Bronchial epithelial cell (primary cell): ENCODE results near the gene RHOC. TPM values are rescaled to one million over a fixed set of nuclear protein-coding genes. Genes with fewer than 3 reads are reported as not detected.

Experiments used
- DNase-seq: peaks from one replicate; pipeline ENCODE4 v3.0.0-alpha.2; 2010; ENCODE audit warnings: low read depth
- FAIRE-seq: peaks from 2 replicates; lab custom pipeline; 2011; peaks lifted over from hg19 to GRCh38; lab: Jason Lieb, UNC
- H3K27me3 ChIP-seq: 2 replicates; pipeline ENCODE4 v1.5.1; 2011; ENCODE audit warnings: low read length; ENCODE audit not compliant: control insufficient read depth, insufficient read depth
- H3K36me3 ChIP-seq: 2 replicates; pipeline ENCODE4 v1.5.1; 2011; ENCODE audit warnings: low read length; ENCODE audit not compliant: control insufficient read depth, insufficient read depth
- H3K4me3 ChIP-seq: 2 replicates; pipeline ENCODE4 v1.5.1; 2011; ENCODE audit warnings: mild to moderate bottlenecking, low read depth, low read length, control low read depth
- total RNA-seq: library from RNA; depleted of rRNA; stranded (reverse); fragments of >200 nt; gene quantifications from 2 replicates; pipeline ENCODE4 v1.2.1, GENCODE V29; 2014
- TF ChIP-seq, protein P1 (sequence below): IDR thresholded peaks from 2 replicates; pipeline ENCODE4 v1.5.1; 2011; ENCODE audit warnings: mild to moderate bottlenecking, moderate library complexity, low read length, control low read depth, inconsistent platforms; ENCODE audit not compliant: insufficient read depth, severe bottlenecking

The RHOC gene
- total RNA-seq, 1 donor from 2014 or later, result 469 TPM

DNA sequence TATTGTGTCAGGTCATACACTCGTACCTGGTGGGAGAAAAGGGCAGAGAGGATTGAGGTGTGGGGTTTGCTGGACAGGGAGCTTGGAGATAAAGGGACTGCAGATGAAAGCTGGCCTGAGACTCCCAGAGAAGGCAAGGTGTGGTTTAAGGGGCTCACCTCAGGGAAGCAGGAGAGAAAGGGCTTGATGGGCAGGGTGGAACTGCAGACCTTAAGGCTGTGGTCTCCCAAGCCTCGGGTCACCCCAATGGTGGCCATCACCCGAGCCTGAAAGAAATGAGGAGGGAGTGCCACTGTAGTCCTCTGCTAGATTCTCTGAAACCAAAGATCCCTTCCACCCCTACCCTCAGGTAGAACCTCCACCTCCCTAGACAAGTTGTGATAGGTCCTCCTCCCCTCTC lies 3.7 kb upstream of the RHOC start:
- FAIRE-seq (no peak), DNase-seq (no peak)
- peaks cover 2% of the 10 kb centered on the region for H3K36me3 ChIP-seq
- TF ChIP-seq, protein P1, sequence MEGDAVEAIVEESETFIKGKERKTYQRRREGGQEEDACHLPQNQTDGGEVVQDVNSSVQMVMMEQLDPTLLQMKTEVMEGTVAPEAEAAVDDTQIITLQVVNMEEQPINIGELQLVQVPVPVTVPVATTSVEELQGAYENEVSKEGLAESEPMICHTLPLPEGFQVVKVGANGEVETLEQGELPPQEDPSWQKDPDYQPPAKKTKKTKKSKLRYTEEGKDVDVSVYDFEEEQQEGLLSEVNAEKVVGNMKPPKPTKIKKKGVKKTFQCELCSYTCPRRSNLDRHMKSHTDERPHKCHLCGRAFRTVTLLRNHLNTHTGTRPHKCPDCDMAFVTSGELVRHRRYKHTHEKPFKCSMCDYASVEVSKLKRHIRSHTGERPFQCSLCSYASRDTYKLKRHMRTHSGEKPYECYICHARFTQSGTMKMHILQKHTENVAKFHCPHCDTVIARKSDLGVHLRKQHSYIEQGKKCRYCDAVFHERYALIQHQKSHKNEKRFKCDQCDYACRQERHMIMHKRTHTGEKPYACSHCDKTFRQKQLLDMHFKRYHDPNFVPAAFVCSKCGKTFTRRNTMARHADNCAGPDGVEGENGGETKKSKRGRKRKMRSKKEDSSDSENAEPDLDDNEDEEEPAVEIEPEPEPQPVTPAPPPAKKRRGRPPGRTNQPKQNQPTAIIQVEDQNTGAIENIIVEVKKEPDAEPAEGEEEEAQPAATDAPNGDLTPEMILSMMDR, result no peak
- H3K4me3 ChIP-seq, result no peak overlapping the region
- no peaks in the 10 kb centered on the region for H3K27me3 ChIP-seq

DNA sequence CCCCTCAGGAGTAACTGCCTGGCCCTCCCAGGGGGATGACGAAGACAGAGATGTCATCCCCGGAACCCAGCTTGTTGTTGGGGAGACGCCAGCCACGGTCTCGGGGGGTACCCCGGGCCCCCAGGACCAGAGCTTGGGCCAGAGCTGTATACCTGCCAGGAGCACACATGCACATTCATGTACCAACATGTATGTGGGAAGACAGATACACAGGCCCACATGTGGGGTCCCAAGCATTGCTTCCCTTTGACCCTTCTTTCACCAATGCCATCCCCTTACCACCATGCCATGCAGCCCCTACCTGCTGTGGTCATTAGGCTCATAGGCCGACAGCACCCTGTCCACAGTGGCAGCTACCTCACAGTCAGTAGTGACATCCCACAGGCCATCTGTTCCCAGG lies 3.2 kb upstream of the RHOC start:
- FAIRE-seq (no peak), DNase-seq (no peak)
- Histone ChIP-seq H3K4me3 (no peak overlapping the region), H3K36me3 (peaks cover 2% of the 10 kb centered on the region), H3K27me3 (no peaks in the 10 kb centered on the region)
- TF ChIP-seq, protein P1, result no peak

DNA sequence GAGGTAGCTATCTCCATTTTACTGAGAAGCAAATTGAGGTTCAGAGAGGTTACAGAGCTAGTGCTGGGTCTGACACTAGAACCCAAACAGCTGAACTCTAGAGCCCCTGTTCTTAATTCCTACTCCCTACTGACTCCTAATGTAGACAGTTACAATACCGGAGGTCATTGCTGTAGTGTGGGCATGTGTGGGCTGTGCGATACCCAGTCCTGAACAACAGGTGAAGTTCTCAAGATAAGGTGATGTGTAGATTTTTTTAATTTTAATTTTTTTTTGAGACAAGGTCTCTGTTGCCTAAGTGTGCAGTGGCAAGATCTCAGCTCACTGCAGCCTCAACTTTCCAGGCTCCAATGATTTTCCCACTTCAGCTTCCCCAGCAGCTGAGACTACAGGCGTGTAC lies 1.6 kb upstream of the RHOC start:
- TF ChIP-seq, protein P1, result no peak
- H3K4me3 ChIP-seq, result no peak overlapping the region
- FAIRE-seq (no peak), DNase-seq (no peak)
- peaks cover 5% of the 10 kb centered on the region for H3K36me3 ChIP-seq
- H3K27me3 ChIP-seq, result no peaks in the 10 kb centered on the region

DNA sequence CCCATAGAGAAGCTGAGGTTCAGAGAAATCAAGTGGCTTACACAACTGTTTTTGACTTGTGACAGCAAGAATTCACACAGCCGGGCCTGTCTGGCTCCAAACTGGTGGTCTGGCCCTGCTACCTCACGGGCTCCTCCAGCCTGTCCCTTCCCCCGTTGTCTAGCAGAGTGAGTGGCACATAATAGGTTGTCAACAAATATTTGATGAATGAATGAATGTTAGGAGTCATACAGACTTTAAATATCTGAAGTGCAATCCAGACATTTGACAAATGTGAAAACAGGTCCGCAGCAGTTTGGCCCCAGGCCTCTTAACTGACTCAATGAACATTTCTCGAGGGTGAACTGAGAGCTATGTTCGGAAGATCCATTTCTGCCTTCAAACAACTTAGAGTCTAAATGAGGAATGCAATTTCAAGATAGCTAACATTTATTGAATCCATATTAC lies 1.1 kb upstream of the RHOC start:
- TF ChIP-seq, protein P1, result no peak
- Histone ChIP-seq H3K27me3 (no peaks in the 10 kb centered on the region), H3K4me3 (no peak overlapping the region), H3K36me3 (peaks cover 7% of the 10 kb centered on the region)
- DNase-seq (no peak), FAIRE-seq (no peak)

DNA sequence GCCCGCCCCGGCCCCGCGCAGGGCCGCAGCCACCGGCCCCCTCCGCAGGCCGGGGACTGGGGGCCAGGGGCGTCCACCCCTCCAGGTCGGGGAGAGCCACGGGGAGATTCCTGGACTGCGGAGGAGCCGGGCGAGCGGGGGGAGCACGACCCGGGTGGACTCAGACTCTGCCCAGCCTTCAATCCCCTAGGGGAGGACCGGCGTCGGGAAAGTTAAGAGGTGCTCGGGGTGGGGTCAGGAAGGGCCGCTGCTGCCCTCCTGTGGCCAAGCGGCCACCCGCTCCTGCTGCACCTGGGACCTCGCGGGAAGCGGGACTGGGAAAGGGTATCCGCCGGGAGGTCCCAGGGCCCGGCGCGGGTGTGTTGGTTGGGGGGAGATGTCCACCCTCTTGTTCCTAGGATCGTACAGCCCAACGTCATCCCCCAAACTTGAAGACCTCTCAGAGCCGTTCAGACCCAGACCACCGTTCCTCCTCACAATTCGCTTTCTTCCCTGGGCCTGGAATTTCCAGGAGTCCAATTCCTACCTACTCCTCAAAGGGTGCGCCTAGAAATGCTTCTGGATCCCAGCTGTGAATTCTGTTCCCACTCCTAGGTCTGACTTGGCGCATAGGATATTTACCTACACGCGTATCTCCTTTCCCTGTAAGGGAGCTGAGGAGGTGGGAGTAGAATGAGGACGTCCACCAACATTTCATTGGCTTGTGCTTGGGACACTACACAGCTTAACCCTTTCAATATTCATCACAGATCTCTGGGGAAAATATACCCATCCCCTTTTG lies 484 bp upstream of the RHOC start:
- Histone ChIP-seq H3K36me3 (peaks cover 12% of the 10 kb centered on the region), H3K27me3 (no peaks in the 10 kb centered on the region), H3K4me3 (peak overlapping the region; percentile 88)
- FAIRE-seq, result no peak
- TF ChIP-seq, protein P1, result peak; percentile 99
- peak; percentile 74 for DNase-seq
